ENCODE results near the gene POLR2L. TPM values are rescaled to one million over a fixed set of nuclear protein-coding genes. Genes with fewer than 3 reads are reported as not detected.

Gene POLR2L
- total RNA-seq: 100 to 1,000 TPM in 3 of 6 donors, 10 to 100 TPM in 3; 34.1 to 168 (median 102) TPM

DNA sequence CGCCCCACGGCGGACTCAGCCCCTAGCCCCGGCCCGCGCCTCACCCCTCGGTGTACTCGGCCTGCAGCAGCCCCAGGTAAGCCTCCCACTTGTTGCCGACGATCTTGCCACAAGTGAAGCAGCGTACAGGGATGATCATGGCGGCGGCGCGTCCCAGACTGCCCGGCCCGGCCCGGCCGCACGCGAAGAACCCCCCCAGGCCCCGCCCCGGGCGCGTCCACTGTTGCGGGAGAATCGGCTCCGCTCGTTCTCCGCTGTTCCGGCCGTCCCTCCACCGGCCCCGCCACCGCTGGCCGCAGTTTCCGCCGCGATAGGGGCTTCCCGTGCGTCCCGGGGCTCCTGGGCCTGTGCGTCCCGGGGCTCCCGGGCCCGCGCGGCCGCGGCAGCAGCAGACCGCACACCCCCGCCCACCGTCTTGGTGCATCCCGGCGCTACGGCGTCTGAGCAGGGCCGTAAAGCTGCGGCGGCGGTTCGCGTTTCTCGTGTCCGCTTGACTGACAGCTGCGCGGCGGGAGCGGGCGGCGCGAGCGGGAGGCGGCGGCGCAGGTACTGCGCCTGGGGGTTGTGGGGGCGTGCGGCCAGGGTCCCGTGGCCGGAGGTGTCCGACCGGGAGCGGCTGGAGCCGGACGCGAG is at the start of gene POLR2L, which contains the start of gene TSPAN4:
TSS of gene POLR2L (minus strand) at position 160 of the 633 bp plus-strand sequence. CDS start at position 139, 21 bp downstream.
TSS of gene TSPAN4 (plus strand) at position 483 of the 633 bp plus-strand sequence. CDS start 7,453 bp downstream, outside the sequence.
- TF ChIP-seq POLR2AphosphoS5 (IDR thresholded peaks at IDR 0.05) (peak; percentile 77 to 88), POLR2A (IDR thresholded peaks at IDR 0.05) (peak in 3 of 4 donors; percentile 90 to 97 (median 96)), EP300 (IDR thresholded peaks at IDR 0.05) (peak in 1 of 4 donors; percentile 53)
- TF ChIP-seq, protein P1, sequence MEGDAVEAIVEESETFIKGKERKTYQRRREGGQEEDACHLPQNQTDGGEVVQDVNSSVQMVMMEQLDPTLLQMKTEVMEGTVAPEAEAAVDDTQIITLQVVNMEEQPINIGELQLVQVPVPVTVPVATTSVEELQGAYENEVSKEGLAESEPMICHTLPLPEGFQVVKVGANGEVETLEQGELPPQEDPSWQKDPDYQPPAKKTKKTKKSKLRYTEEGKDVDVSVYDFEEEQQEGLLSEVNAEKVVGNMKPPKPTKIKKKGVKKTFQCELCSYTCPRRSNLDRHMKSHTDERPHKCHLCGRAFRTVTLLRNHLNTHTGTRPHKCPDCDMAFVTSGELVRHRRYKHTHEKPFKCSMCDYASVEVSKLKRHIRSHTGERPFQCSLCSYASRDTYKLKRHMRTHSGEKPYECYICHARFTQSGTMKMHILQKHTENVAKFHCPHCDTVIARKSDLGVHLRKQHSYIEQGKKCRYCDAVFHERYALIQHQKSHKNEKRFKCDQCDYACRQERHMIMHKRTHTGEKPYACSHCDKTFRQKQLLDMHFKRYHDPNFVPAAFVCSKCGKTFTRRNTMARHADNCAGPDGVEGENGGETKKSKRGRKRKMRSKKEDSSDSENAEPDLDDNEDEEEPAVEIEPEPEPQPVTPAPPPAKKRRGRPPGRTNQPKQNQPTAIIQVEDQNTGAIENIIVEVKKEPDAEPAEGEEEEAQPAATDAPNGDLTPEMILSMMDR (IDR thresholded peaks at IDR 0.05): peak in 4 of 6 experiments; percentile 24 to 50 (median 32)
- DNase-seq (peak; percentile 91 to 98), ATAC-seq (ENCODE audit: low FRiP score in 2 of 2) (peak; percentile 41 to 78)
- peak within 1 kb of the TSS; percentile 93 to 97 (median 94) for H3K27ac ChIP-seq
- no peaks in the 10 kb centered on the region for H3K27me3 ChIP-seq
- H3K4me3 ChIP-seq: peak within 1 kb of the TSS; percentile 63 to 99 (median 92)
- H3K9me3 ChIP-seq: no peaks in the 10 kb centered on the region
- peaks cover 20 to 34% (median 31%) of the 10 kb centered on the region in 4 donors for H3K36me3 ChIP-seq
- 0% methylated on average over 20 of the region's 87 CpGs; no CpG with 5 or more reads in 1 of the 2 donors for WGBS, 2 donors
- peaks cover 38 to 92% (median 63%) of the 10 kb centered on the region in 4 donors for H3K4me1 ChIP-seq

DNA sequence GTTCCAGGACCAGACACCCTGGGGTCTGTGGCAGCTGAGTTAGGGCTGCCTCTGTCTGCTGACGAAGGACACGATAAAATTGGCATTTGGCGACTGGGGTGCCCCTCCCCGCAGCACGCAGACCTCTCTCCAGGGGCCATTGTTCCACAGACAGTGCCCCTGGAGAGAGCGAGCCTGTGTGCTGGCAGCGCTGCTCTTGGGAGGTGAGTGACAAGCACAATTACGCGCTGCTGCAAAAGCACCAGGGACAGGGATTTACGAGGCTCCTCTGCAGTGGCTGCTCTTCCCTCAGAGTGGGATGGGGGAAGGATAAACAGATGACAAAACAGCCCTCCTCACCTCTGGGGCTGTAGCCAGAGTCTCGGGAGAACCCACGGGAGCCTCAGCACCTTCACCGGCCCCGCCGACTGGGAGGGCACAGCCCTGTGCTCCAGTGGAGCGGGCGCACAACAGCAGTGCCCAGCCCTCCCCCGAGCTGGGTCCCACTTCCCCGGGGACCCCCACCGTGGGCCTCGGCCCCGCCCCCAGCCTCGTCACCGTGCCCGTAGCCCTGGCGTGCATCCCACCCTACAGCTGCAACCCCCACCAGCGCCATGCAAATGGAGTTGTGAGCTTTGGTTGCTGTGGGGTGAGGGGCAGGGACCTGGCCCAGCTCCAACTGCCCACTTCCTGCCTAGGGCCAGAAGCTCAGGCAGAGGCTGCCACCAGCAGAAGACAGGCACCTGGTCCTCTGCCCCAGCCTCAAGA is 48.6 kb upstream of the POLR2L start:
- Histone ChIP-seq H3K36me3 (peaks cover 0 to 29% (median 13%) of the 10 kb centered on the region in 4 donors), H3K9me3 (no peaks in the 10 kb centered on the region), H3K4me3 (no peak overlapping the region), H3K27ac (no peak overlapping the region), H3K4me1 (no peaks in the 10 kb centered on the region), H3K27me3 (no peaks in the 10 kb centered on the region)
- TF ChIP-seq EP300 (IDR thresholded peaks at IDR 0.05): no peak
- TF ChIP-seq, protein P1 (IDR thresholded peaks at IDR 0.05): no peak
- TF ChIP-seq POLR2A (IDR thresholded peaks at IDR 0.05): no peak
- TF ChIP-seq POLR2AphosphoS5 (IDR thresholded peaks at IDR 0.05): no peak
- 85 to 88% methylated on average over 14 to 26 of the region's 27 CpGs for WGBS, 2 donors
- ATAC-seq (ENCODE audit: low FRiP score in 2 of 2) (no peak), DNase-seq (peak in 1 of 2 donors; percentile 74)

DNA sequence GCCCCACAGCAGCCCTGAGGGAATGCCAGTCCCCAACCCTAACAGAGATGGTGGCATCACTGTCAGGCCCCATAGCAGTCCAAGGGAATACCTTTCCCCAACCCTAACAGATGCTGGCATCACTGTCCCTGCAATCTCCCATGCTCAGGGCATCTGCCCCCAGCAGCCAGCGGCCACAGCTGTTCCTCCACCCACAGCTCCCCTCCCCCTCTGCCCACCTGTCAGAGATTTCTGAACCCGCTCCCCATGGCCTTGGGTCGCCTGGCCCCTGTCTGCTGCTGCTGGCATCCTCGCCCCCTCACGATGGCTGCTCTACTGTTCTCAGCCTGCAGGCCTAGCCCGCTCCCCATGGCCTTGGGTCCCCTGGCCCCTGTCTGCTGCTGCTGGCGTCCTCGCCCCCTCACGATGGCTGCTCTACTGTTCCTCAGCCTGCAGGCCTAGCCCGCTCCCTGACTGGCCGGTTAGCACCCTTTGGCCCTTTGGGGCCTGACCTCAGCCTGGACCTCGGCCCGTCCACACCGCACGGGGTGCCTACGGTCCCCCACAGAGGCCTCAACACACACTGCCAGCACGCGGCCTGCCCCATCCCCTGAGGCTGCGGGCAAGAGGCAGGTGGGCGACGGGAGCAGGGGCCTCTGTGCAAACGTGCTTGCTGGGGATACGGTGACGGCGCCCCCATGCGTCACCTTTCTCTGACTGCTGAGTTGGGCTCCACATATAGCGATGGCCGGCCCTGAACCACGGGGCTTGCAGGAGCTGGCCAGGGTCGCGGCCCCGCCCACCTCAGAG is 47.6 kb upstream of the POLR2L start:
- ATAC-seq (ENCODE audit: low FRiP score in 2 of 2) (no peak), DNase-seq (peak in 1 of 2 donors; percentile 80)
- peaks cover 0 to 29% (median 13%) of the 10 kb centered on the region in 4 donors for H3K36me3 ChIP-seq
- WGBS, 2 donors: 91 to 92% methylated on average over 19 to 32 of the region's 32 CpGs
- H3K27ac ChIP-seq: no peak overlapping the region
- no peak overlapping the region for H3K4me3 ChIP-seq
- no peaks in the 10 kb centered on the region for H3K4me1 ChIP-seq
- no peak for TF ChIP-seq POLR2A (IDR thresholded peaks at IDR 0.05)
- H3K9me3 ChIP-seq: no peaks in the 10 kb centered on the region
- no peaks in the 10 kb centered on the region for H3K27me3 ChIP-seq

DNA sequence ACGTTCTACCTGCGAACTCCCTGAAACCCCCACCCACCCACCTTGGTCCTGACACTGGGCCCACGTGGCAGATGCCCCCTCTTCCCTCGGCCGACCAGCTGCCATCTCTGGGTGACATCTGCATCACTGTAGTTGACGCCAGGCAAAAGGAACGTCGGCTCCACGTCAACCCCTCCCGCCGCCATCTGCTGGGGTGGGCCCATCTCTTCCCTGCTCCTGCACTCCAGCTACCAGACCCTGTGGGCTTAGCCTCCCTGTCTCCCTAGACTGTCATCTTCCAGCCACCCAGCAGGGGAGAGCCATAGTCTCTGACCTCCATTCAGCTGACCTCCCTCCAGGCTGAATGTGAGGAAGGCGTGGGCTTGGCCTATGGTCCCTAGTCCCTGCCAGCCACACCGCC is 46.9 kb upstream of the POLR2L start:
- H3K27me3 ChIP-seq: no peaks in the 10 kb centered on the region
- H3K36me3 ChIP-seq: peaks cover 0 to 29% (median 13%) of the 10 kb centered on the region in 4 donors
- no peaks in the 10 kb centered on the region for H3K4me1 ChIP-seq
- no peak for DNase-seq
- 94 to 96% methylated on average over 11 to 13 of the region's 13 CpGs for WGBS, 2 donors
- no peak overlapping the region for H3K4me3 ChIP-seq
- ATAC-seq (ENCODE audit: low FRiP score in 2 of 2): no peak
- H3K9me3 ChIP-seq: no peaks in the 10 kb centered on the region
- TF ChIP-seq, protein P1 (IDR thresholded peaks at IDR 0.05): no peak
- no peak for TF ChIP-seq POLR2A (IDR thresholded peaks at IDR 0.05)
- no peak for TF ChIP-seq POLR2AphosphoS5 (IDR thresholded peaks at IDR 0.05)
- TF ChIP-seq EP300 (IDR thresholded peaks at IDR 0.05): no peak
- no peak overlapping the region for H3K27ac ChIP-seq
